ENCODE data around the gene ZNF883.

Gene ZNF883

GRCh38 chr9:112917047-112917986 lies 94.7 kb downstream of the ZNF883 start:
- no peak for TF ChIP-seq CTCF (IDR thresholded peaks at IDR 0.05; ENCODE audit: extremely low read depth, missing control alignments)
- DNase-seq (ENCODE audit: low spot score), result no peak

- TF ChIP-seq CTCF (IDR thresholded peaks at IDR 0.05; ENCODE audit: extremely low read depth, missing control alignments), result no peak
- DNase-seq (ENCODE audit: low spot score), result no peak
Measured at GRCh38 chr9:112914524-112914923, 97.5 kb downstream of the ZNF883 start.

- DNase-seq (ENCODE audit: low spot score), result no peak
- no peak for TF ChIP-seq CTCF (IDR thresholded peaks at IDR 0.05; ENCODE audit: extremely low read depth, missing control alignments)
Measured at GRCh38 chr9:112913326-112913725, 98.7 kb downstream of the ZNF883 start.

- TF ChIP-seq CTCF (IDR thresholded peaks at IDR 0.05; ENCODE audit: extremely low read depth, missing control alignments), result no peak
- no peak for DNase-seq (ENCODE audit: low spot score)
Measured at GRCh38 chr9:112912636-112913035, 99.4 kb downstream of the ZNF883 start.

- no peak for TF ChIP-seq CTCF (IDR thresholded peaks at IDR 0.05; ENCODE audit: extremely low read depth, missing control alignments)
- DNase-seq (ENCODE audit: low spot score), result no peak
Measured at GRCh38 chr9:112911736-112912135, 100.3 kb downstream of the ZNF883 start.
